ENCODE results near the gene TRAFD1.
"Not testable (repeated sequence)": the region's sequence is repeated elsewhere in the genome, so short reads cannot be mapped to it uniquely, and the experiment has no call there.

TRAFD1 gene

DNA sequence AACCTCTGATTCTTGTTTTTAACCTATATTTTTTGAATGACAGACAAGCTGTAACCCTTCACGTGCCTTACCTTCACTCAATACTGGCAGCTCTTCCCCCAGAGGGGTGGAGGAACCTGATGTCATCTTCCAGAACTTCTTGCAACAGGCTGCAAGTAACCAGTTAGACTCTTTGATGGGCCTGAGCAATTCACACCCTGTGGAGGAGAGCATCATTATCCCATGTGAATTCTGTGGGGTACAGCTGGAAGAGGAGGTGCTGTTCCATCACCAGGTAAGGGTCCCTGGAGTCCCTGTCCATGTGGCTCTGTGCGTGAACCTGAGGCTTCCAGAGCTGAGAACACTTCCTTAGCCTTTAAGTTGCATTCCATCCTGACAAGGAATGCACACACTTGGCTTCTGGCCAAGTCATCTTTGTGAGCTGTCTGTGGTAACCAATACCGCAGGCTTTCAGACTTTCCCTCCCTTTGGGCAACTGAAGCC is 22.7 kb downstream of the TRAFD1 start:
- Histone ChIP-seq H3K9me3 (ENCODE audit: low read depth, low read length) (no peaks in the 10 kb centered on the region), H3K36me3 (ENCODE audit: insufficient read depth, low read length) (peaks cover 74% of the 10 kb centered on the region), H3K9ac (ENCODE audit: insufficient read length) (no peak overlapping the region), H3K27ac (no peak overlapping the region), H3K4me3 (no peak overlapping the region)
- no peak for DNase-seq (ENCODE audit: low read depth, low spot score)
- TF ChIP-seq EZH2 (IDR thresholded peaks at IDR 0.05) (no peak), POLR2AphosphoS5 (IDR thresholded peaks at IDR 0.05; ENCODE audit: borderline replicate concordance, low read depth, low read length) (no peak), FOXP2 (optimal IDR thresholded peaks at IDR 0.05; ENCODE audit: control extremely low read depth, extremely low read length, insufficient read depth) (no peak)

DNA sequence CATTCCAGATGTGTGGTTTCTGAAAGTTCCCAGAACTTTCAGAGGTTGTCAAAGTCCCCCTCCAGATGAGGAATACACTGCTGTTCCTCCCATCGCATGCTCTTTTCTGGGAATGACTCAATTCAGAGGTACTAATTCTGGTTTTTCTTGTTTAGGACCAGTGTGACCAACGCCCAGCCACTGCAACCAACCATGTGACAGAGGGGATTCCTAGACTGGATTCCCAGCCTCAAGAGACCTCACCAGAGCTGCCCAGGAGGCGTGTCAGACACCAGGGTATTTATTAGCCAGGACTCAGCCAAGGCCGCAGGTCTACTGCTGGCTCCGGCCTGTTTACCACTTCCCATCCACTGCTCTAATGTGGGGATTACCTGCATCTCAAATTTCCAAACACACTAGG is 24.2 kb downstream of the TRAFD1 start:
- Histone ChIP-seq H3K4me3 (no peak overlapping the region), H3K9me3 (ENCODE audit: low read depth, low read length) (no peaks in the 10 kb centered on the region), H3K27ac (no peak overlapping the region), H3K36me3 (ENCODE audit: insufficient read depth, low read length) (peaks cover 79% of the 10 kb centered on the region), H3K9ac (ENCODE audit: insufficient read length) (no peak overlapping the region)
- no peak for DNase-seq (ENCODE audit: low read depth, low spot score)
- no peak for TF ChIP-seq POLR2AphosphoS5 (IDR thresholded peaks at IDR 0.05; ENCODE audit: borderline replicate concordance, low read depth, low read length)
- no peak for TF ChIP-seq FOXP2 (optimal IDR thresholded peaks at IDR 0.05; ENCODE audit: control extremely low read depth, extremely low read length, insufficient read depth)
- no peak for TF ChIP-seq EZH2 (IDR thresholded peaks at IDR 0.05)

DNA sequence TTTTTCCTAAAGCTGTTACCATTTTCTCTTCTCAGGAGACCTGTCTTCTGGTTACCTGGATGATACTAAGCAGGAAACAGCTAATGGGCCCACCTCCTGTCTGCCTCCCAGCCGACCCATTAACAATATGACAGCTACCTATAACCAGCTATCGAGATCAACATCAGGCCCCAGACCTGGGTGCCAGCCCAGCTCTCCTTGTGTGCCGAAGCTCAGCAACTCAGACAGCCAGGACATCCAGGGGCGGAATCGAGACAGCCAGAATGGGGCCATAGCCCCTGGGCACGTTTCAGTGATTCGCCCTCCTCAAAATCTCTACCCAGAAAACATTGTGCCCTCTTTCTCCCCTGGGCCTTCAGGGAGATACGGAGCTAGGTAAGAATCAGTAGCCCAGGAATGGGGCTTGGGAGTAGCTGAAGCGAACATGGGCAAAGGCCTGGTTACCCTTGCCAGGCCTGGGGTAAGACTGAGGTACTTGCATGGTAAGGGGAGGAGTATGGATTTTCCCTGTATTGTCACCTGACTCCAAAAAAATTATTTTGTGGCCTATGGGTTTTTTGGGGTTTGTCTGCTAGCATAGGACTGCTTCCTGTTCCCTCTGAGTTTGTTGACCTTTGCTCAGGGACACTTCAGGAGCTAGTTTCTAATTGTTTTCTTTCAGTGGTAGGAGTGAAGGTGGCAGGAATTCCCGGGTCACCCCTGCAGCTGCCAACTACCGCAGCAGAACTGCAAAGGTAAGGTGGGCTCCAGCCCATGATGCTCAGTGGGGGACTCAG is 26.6 kb downstream of the TRAFD1 start:
- Histone ChIP-seq H3K4me3 (no peak overlapping the region), H3K36me3 (ENCODE audit: insufficient read depth, low read length) (peaks cover 61% of the 10 kb centered on the region), H3K9ac (ENCODE audit: insufficient read length) (no peak overlapping the region), H3K27ac (no peak overlapping the region), H3K9me3 (ENCODE audit: low read depth, low read length) (no peaks in the 10 kb centered on the region)
- DNase-seq (ENCODE audit: low read depth, low spot score): no peak
- TF ChIP-seq FOXP2 (optimal IDR thresholded peaks at IDR 0.05; ENCODE audit: control extremely low read depth, extremely low read length, insufficient read depth): no peak
- no peak for TF ChIP-seq POLR2AphosphoS5 (IDR thresholded peaks at IDR 0.05; ENCODE audit: borderline replicate concordance, low read depth, low read length)
- no peak for TF ChIP-seq EZH2 (IDR thresholded peaks at IDR 0.05)

DNA sequence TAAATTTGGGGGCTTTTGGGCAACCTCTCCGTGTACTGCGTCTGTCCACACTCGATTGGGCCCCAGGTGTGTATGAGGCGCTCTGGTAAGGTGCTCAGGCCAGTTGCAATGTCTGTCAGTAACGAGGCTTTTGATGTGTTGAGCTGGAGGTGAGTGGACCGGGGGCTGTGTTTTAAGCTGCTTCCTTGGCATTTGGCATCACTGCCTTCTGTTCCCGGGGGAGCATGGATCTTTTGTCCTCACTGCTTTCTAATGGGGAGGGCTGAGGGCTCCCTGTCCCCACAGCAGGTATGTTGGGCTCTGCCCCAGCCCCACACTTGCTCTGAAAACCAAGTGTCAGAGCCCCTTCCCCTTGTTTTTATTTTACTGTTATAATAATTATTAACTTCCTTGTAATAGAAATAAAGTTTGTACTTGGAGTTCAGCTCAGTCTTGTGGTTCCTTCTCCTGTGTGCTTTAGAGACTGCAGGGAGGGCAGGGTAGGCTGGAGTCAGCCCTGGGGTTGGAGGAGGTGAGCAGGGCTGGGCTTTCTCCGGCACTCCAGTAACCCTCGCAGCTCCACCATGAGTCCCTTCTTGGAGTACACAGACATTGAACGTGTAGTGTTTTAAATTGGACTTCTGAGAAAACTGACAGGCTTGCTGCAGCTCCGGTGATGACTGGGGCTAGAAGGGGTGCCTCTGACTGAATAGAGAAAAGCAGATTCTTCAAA is 28.0 kb downstream of the TRAFD1 start:
- Histone ChIP-seq H3K27ac (0 out of 2 replicates have a peak overlapping the region, but pooled peaks have one; percentile 31), H3K36me3 (ENCODE audit: insufficient read depth, low read length) (peaks cover 60% of the 10 kb centered on the region), H3K9ac (ENCODE audit: insufficient read length) (no peak overlapping the region), H3K9me3 (ENCODE audit: low read depth, low read length) (no peaks in the 10 kb centered on the region), H3K4me3 (no peak overlapping the region)
- no peak for DNase-seq (ENCODE audit: low read depth, low spot score)
- TF ChIP-seq EZH2 (IDR thresholded peaks at IDR 0.05) (no peak), FOXP2 (optimal IDR thresholded peaks at IDR 0.05; ENCODE audit: control extremely low read depth, extremely low read length, insufficient read depth) (no peak), POLR2AphosphoS5 (IDR thresholded peaks at IDR 0.05; ENCODE audit: borderline replicate concordance, low read depth, low read length) (no peak)

DNA sequence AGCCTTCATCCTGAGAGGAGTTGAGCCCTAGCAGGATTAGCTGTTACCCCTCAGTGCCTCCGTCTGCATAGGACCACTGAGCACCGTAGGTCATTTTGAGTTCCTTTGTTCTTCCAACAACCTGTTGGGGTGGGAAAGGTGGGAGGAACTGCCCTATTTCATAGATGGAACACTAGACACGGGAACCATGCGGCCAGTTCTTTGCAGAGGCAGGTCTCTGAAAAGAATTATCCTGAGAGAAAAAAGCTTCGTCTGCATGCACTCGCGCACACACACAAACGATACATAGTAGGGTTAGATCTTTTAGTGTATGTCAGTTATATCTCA is 28.5 kb downstream of the TRAFD1 start:
- peaks cover 61% of the 10 kb centered on the region for H3K36me3 ChIP-seq (ENCODE audit: insufficient read depth, low read length)
- H3K27ac ChIP-seq: 0 out of 2 replicates have a peak overlapping the region, but pooled peaks have one; percentile 31
- no peak for TF ChIP-seq FOXP2 (optimal IDR thresholded peaks at IDR 0.05; ENCODE audit: control extremely low read depth, extremely low read length, insufficient read depth)
- no peak for TF ChIP-seq POLR2AphosphoS5 (IDR thresholded peaks at IDR 0.05; ENCODE audit: borderline replicate concordance, low read depth, low read length)
- TF ChIP-seq EZH2 (IDR thresholded peaks at IDR 0.05): no peak

DNA sequence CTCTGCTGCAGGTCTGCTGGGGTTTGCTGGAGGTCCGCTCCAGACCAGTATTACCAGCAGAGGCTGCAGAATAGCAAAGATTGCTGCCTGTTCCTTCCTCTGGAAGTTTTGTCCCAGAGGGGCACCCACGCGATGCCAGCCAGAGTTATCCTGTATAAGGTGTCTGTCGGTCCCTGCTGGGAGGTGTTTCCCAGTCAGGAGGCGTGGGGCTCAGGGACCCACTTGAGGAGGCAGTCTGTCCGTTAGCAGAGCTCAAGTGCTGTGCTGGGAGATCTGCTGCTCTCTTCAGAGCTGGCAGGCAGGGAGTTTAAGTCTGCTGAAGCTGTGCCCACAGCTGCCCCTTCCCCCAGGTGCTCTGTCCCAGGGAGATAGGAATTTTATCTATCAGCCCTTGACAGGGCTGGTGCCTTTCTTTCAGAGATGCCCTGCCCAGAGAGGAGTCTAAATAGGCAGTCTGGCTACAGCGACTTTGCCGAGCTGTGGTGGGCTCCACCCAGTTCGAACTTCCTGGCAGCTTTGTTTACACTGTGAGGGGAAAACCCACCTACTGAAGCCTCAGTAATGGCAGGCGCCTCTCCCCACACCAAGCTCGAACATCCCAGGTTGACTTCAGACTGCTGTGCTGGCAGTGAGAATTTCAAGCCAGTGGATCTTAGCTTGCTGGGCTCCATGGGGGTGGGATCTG is 33.2 kb downstream of the TRAFD1 start:
- not testable (repeated sequence) for H3K4me3 ChIP-seq; H3K9me3 ChIP-seq (ENCODE audit: low read depth, low read length); H3K27ac ChIP-seq; H3K9ac ChIP-seq (ENCODE audit: insufficient read length); DNase-seq (ENCODE audit: low read depth, low spot score)
- H3K36me3 ChIP-seq (ENCODE audit: insufficient read depth, low read length): peaks cover 60% of the 10 kb centered on the region

More for the DNA sequence above, 28.5 kb downstream of the TRAFD1 start:
- Histone ChIP-seq H3K9ac (ENCODE audit: insufficient read length) (no peak overlapping the region), H3K4me3 (no peak overlapping the region), H3K9me3 (ENCODE audit: low read depth, low read length) (no peaks in the 10 kb centered on the region)
- DNase-seq (ENCODE audit: low read depth, low spot score): no peak

DNA sequence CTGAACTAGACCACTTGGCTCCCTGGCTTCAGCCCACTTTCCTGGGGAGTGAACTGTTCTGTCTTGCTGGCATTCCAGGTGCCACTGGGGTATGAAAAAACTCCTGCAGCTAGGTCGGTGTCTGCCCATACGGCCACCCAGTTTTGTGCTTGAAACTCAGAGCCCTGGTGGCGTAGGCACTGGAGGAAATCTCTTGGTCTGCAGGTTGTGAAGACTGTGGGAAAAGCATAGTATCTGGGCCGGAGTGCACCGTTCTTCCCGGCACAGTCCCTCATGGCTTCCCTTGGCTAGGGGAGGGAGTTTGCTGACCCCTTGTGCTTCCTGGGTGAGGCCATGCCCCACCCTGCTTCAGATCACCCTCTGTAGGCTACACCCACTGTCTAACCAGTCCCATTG is 33.8 kb downstream of the TRAFD1 start:
- Histone ChIP-seq H3K36me3 (ENCODE audit: insufficient read depth, low read length) (peaks cover 58% of the 10 kb centered on the region), H3K4me3 (no peak overlapping the region), H3K27ac (no peak overlapping the region), H3K9ac (ENCODE audit: insufficient read length) (no peak overlapping the region), H3K9me3 (ENCODE audit: low read depth, low read length) (peaks cover 3% of the 10 kb centered on the region; the same call in 1 of the 2 replicates)
- no peak for DNase-seq (ENCODE audit: low read depth, low spot score)
- TF ChIP-seq FOXP2 (optimal IDR thresholded peaks at IDR 0.05; ENCODE audit: control extremely low read depth, extremely low read length, insufficient read depth): no peak
- TF ChIP-seq POLR2AphosphoS5 (IDR thresholded peaks at IDR 0.05; ENCODE audit: borderline replicate concordance, low read depth, low read length): no peak
- TF ChIP-seq EZH2 (IDR thresholded peaks at IDR 0.05): no peak

DNA sequence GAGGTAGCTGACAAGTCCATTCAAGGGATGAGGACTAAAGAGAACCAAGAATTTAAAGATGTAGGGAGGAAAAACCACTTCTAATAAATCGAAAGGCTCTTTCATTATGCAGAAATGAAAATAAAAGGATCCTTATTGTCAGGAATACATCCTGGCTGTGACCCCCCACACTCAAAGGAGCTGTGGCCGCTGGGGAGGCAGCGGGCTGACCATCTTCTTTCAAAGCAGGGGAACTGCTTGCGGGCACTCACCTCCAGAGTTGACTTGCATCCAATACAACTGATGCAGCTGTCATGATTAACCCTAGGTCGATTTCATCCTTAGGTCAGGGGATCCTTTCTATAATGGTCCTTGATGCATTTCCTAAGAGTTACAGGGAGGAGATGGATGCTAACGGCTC is 35.3 kb downstream of the TRAFD1 start:
- Histone ChIP-seq H3K4me3 (no peak overlapping the region), H3K27ac (no peak overlapping the region), H3K9me3 (ENCODE audit: low read depth, low read length) (peaks cover 3% of the 10 kb centered on the region; the same call in 1 of the 2 replicates), H3K36me3 (ENCODE audit: insufficient read depth, low read length) (peaks cover 57% of the 10 kb centered on the region), H3K9ac (ENCODE audit: insufficient read length) (no peak overlapping the region)
- TF ChIP-seq POLR2AphosphoS5 (IDR thresholded peaks at IDR 0.05; ENCODE audit: borderline replicate concordance, low read depth, low read length) (no peak), EZH2 (IDR thresholded peaks at IDR 0.05) (no peak), FOXP2 (optimal IDR thresholded peaks at IDR 0.05; ENCODE audit: control extremely low read depth, extremely low read length, insufficient read depth) (no peak)
- DNase-seq (ENCODE audit: low read depth, low spot score): no peak
